Uterus (tissue), 2 donors: Measurements from ENCODE around the gene ST3GAL5.

Source experiments
- CTCF ChIP-seq, 4 experiments: fragments of 200-600 bp in 2 of 4; fragments of 450-650 bp in 2 of 4; sonication (generic) in 2 of 4; IDR thresholded peaks; one replicate each; pipeline ENCODE4 v1.5.1; 2016 to 2019; ENCODE audit warnings: antibody characterized with exemption in 4 of 4, mild to moderate bottlenecking in 2 of 4, moderate library complexity in 1 of 4
- POLR2A ChIP-seq, 2 donors: fragments of 450-650 bp; IDR thresholded peaks; one replicate each; pipeline ENCODE4 v1.6.1; 2016; ENCODE audit warnings: antibody characterized with exemption in 2 of 2, mild to moderate bottlenecking in 1 of 2, moderate library complexity in 1 of 2

- TF ChIP-seq CTCF (IDR thresholded peaks at IDR 0.05) (no peak), POLR2A (IDR thresholded peaks at IDR 0.05) (no peak)
These were observed 22.6 kb downstream of the ST3GAL5 start for GRCh38 chr2:85866165-85866659.
